Lower lobe of right lung (tissue), 2 donors: Measurements from ENCODE around the gene SUSD3. TPM values are rescaled to one million over a fixed set of nuclear protein-coding genes. Genes with fewer than 3 reads are reported as not detected.

Experiments
- ATAC-seq, 2 donors: fragments of 200-7000 bp; cut with Tn5 transposase; one replicate each; pipeline ENCODE4 v1.9.1; 2020 to 2022; ENCODE audit warnings: mild to moderate bottlenecking in 2 of 2, moderate library complexity in 2 of 2
- DNase-seq: peaks from one replicate; pipeline ENCODE4 v3.0.0-alpha.2; 2020
- H3K27ac ChIP-seq: fragments of 200-600 bp; one replicate; pipeline ENCODE4 v1.8.0; 2022
- H3K27me3 ChIP-seq: fragments of 200-600 bp; one replicate; pipeline ENCODE4 v1.8.0; 2022; ENCODE audit warnings: low read depth
- H3K36me3 ChIP-seq: fragments of 200-600 bp; one replicate; pipeline ENCODE4 v1.8.0; 2022; ENCODE audit warnings: mild to moderate bottlenecking
- H3K4me1 ChIP-seq: fragments of 200-600 bp; one replicate; pipeline ENCODE4 v1.8.0; 2022
- H3K4me3 ChIP-seq: fragments of 200-600 bp; one replicate; pipeline ENCODE4 v1.8.0; 2022; ENCODE audit warnings: mild to moderate bottlenecking
- H3K9me3 ChIP-seq: fragments of 200-600 bp; one replicate; pipeline ENCODE4 v1.8.0; 2022
- intact Hi-C: fragments of 100-400 bp; cut with DNase I; formaldehyde crosslinking; loops from one replicate; pipeline ENCODE4 v1.11.0; 2022
- total RNA-seq: library from RNA; stranded (reverse); fragmentation: NEBNext Ultra II Directional; extraction: Animal tissue kit (Norgen Biotek cat#: 25700); gene quantifications from one replicate; pipeline ENCODE4 v1.2.1, GENCODE V29; 2021
- TF ChIP-seq, protein P1 (sequence below): fragments of 200-600 bp; IDR thresholded peaks from one replicate; pipeline ENCODE4 v1.8.0; 2022; ENCODE audit warnings: antibody characterized with exemption, mild to moderate bottlenecking
- donor health status: DM: no; HTN: yes; CAD: no; lungs with severe emphysema.

SUSD3 gene
- total RNA-seq, 1 donor from 2014 or later, result 5.3 TPM

GRCh38 chr9:93039976-93040375 is 18.5 kb upstream of the SUSD3 start:
- Histone ChIP-seq H3K4me3 (no peak overlapping the region), H3K27me3 (no peaks in the 10 kb centered on the region), H3K9me3 (no peaks in the 10 kb centered on the region), H3K27ac (no peak overlapping the region), H3K36me3 (peaks cover 7% of the 10 kb centered on the region), H3K4me1 (peaks cover 12% of the 10 kb centered on the region)
- intact Hi-C loops, result no loop called here
- TF ChIP-seq, protein P1, sequence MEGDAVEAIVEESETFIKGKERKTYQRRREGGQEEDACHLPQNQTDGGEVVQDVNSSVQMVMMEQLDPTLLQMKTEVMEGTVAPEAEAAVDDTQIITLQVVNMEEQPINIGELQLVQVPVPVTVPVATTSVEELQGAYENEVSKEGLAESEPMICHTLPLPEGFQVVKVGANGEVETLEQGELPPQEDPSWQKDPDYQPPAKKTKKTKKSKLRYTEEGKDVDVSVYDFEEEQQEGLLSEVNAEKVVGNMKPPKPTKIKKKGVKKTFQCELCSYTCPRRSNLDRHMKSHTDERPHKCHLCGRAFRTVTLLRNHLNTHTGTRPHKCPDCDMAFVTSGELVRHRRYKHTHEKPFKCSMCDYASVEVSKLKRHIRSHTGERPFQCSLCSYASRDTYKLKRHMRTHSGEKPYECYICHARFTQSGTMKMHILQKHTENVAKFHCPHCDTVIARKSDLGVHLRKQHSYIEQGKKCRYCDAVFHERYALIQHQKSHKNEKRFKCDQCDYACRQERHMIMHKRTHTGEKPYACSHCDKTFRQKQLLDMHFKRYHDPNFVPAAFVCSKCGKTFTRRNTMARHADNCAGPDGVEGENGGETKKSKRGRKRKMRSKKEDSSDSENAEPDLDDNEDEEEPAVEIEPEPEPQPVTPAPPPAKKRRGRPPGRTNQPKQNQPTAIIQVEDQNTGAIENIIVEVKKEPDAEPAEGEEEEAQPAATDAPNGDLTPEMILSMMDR, result no peak
- DNase-seq (no peak), ATAC-seq (no peak)

GRCh38 chr9:93040409-93040808 is 18.1 kb upstream of the SUSD3 start:
- ATAC-seq, result no peak
- TF ChIP-seq, protein P1, result no peak
- H3K4me1 ChIP-seq, result peaks cover 12% of the 10 kb centered on the region

GRCh38 chr9:93041108-93041802 is 17.2 kb upstream of the SUSD3 start:
- intact Hi-C loops, result no loop called here
- no peaks in the 10 kb centered on the region for H3K9me3 ChIP-seq
- TF ChIP-seq, protein P1, result no peak
- no peak overlapping the region for H3K27ac ChIP-seq
- no peaks in the 10 kb centered on the region for H3K36me3 ChIP-seq
- no peak for ATAC-seq
- peaks cover 12% of the 10 kb centered on the region for H3K4me1 ChIP-seq
- H3K4me3 ChIP-seq, result no peak overlapping the region
- DNase-seq, result no peak
- H3K27me3 ChIP-seq, result no peaks in the 10 kb centered on the region

More at GRCh38 chr9:93040409-93040808, 18.1 kb upstream of the SUSD3 start:
- Histone ChIP-seq H3K36me3 (peaks cover 5% of the 10 kb centered on the region), H3K9me3 (no peaks in the 10 kb centered on the region), H3K27me3 (no peaks in the 10 kb centered on the region), H3K4me3 (no peak overlapping the region), H3K27ac (no peak overlapping the region)
- intact Hi-C loops, result no loop called here
- DNase-seq, result no peak

GRCh38 chr9:93043122-93043521 is 15.4 kb upstream of the SUSD3 start:
- Histone ChIP-seq H3K36me3 (no peaks in the 10 kb centered on the region), H3K4me1 (no peaks in the 10 kb centered on the region), H3K27ac (no peak overlapping the region), H3K4me3 (no peak overlapping the region), H3K27me3 (no peaks in the 10 kb centered on the region), H3K9me3 (no peaks in the 10 kb centered on the region)
- ATAC-seq, result peak in 1 of 2 donors; percentile 9
- intact Hi-C loops, result no loop called here
- no peak for DNase-seq
- TF ChIP-seq, protein P1, result no peak

- H3K36me3 ChIP-seq, result no peaks in the 10 kb centered on the region
- no peaks in the 10 kb centered on the region for H3K4me1 ChIP-seq
- TF ChIP-seq, protein P1, result no peak
- H3K4me3 ChIP-seq, result no peak overlapping the region
- DNase-seq (no peak), ATAC-seq (no peak)
- H3K9me3 ChIP-seq, result no peaks in the 10 kb centered on the region
- H3K27ac ChIP-seq, result no peak overlapping the region
- intact Hi-C loops, result no loop called here
- H3K27me3 ChIP-seq, result no peaks in the 10 kb centered on the region
Measured at GRCh38 chr9:93045521-93045920, 13.0 kb upstream of the SUSD3 start.
